WTC11 (cell line): Measurements from ENCODE around the gene ARID3C. TPM values are rescaled to one million over a fixed set of nuclear protein-coding genes. Genes with fewer than 3 reads are reported as not detected.
A peak's percentile ranks its signal among the peaks of the same experiment; 100 is the strongest.

Source experiments
- ATAC-seq: fragments of 200-7000 bp; cut with Tn5 transposase; 2 replicates; pipeline ENCODE4 v1.10.0; 2021; ENCODE audit warnings: mild to moderate bottlenecking, moderate library complexity
- CTCF ChIA-PET: fragments of 300-600 bp; sonication (Branson Sonifier 250); formaldehyde crosslinking; loops from one replicate; lab custom pipeline; 2021; ENCODE audit warnings: antibody characterized with exemption; lab: Charles Lee
- POLR2A ChIA-PET: fragments of 350-600 bp; sonication (Branson Sonifier 250); formaldehyde crosslinking; loops from one replicate; lab custom pipeline; 2021; ENCODE audit warnings: antibody characterized with exemption; lab: Charles Lee
- DNase-seq: peaks from one replicate; pipeline ENCODE4 v3.0.0; 2021; ENCODE audit warnings: low spot score
- H3K27ac Mint-ChIP-seq: 2 replicates; pipeline ENCODE4 v1.8.0; 2021; ENCODE audit warnings: mixed read lengths
- H3K27me3 Mint-ChIP-seq: 2 replicates; pipeline ENCODE4 v1.8.0; 2021; ENCODE audit warnings: low read depth, mild to moderate bottlenecking, moderate library complexity, mixed read lengths
- H3K36me3 Mint-ChIP-seq: 2 replicates; pipeline ENCODE4 v1.8.0; 2021; ENCODE audit warnings: mixed read lengths
- H3K4me1 Mint-ChIP-seq: 2 replicates; pipeline ENCODE4 v1.8.0; 2022; ENCODE audit warnings: mixed read lengths
- H3K4me3 Mint-ChIP-seq: 2 replicates; pipeline ENCODE4 v1.8.0; 2021; ENCODE audit warnings: mild to moderate bottlenecking, moderate library complexity, mixed read lengths
- H3K9me3 Mint-ChIP-seq: 2 replicates; pipeline ENCODE4 v1.8.0; 2021; ENCODE audit warnings: mixed read lengths
- ATF1 ChIP-seq: sonication (generic); formaldehyde crosslinking; IDR thresholded peaks from 2 replicates; pipeline ENCODE4 v1.8.1; 2023; ENCODE audit warnings: mild to moderate bottlenecking, moderate library complexity, missing genetic modification reagents
- FOXP1 ChIP-seq: sonication (generic); formaldehyde crosslinking; IDR thresholded peaks from 2 replicates; pipeline ENCODE4 v1.8.0; 2022; ENCODE audit warnings: missing genetic modification reagents, mild to moderate bottlenecking, moderate library complexity, borderline replicate concordance
- HMGA2 ChIP-seq: fragments of 250-450 bp; sonication (Bioruptor Pico); IDR thresholded peaks from 2 replicates; pipeline ENCODE4 v1.4.0; 2021; ENCODE audit warnings: mild to moderate bottlenecking, moderate library complexity
- JUN ChIP-seq: sonication (generic); formaldehyde crosslinking; IDR thresholded peaks from 2 replicates; pipeline ENCODE4 v1.8.0; 2023; ENCODE audit warnings: mild to moderate bottlenecking, missing genetic modification reagents
- MYBL2 ChIP-seq: sonication (generic); formaldehyde crosslinking; IDR thresholded peaks from 2 replicates; pipeline ENCODE4 v1.8.1; 2023; ENCODE audit warnings: mild to moderate bottlenecking, moderate library complexity, missing genetic modification reagents
- RELA ChIP-seq: sonication (generic); formaldehyde crosslinking; IDR thresholded peaks from 2 replicates; pipeline ENCODE4 v1.8.1; 2022; ENCODE audit warnings: missing genetic modification reagents, mild to moderate bottlenecking, borderline replicate concordance
- RORB ChIP-seq: fragments of 250-450 bp; sonication (Bioruptor Pico); IDR thresholded peaks from 2 replicates; pipeline ENCODE4 v1.9.0; 2021; ENCODE audit warnings: mild to moderate bottlenecking
- SP1 ChIP-seq: sonication (generic); formaldehyde crosslinking; conservative IDR thresholded peaks from 2 replicates; pipeline ENCODE4 v1.8.1; 2022; ENCODE audit warnings: missing genetic modification reagents
- TP53 ChIP-seq: sonication (generic); formaldehyde crosslinking; IDR thresholded peaks from 2 replicates; pipeline ENCODE4 v1.8.1; 2023; ENCODE audit warnings: mild to moderate bottlenecking, missing genetic modification reagents
- ZNF219 ChIP-seq: sonication (generic); formaldehyde crosslinking; IDR thresholded peaks from 2 replicates; pipeline ENCODE4 v1.8.0; 2023; ENCODE audit warnings: missing genetic modification reagents, mild to moderate bottlenecking, borderline replicate concordance
- total RNA-seq: library from RNA; stranded (reverse); gene quantifications from 3 replicates; pipeline ENCODE4 v1.2.3, GENCODE V29; 2021
- TF ChIP-seq, protein P1 (sequence below): fragments of 250-450 bp; sonication (Bioruptor Pico); IDR thresholded peaks from 2 replicates; pipeline ENCODE4 v1.9.0; 2021; ENCODE audit warnings: mild to moderate bottlenecking
- TF ChIP-seq, protein P2 (sequence below): sonication (generic); formaldehyde crosslinking; IDR thresholded peaks from 2 replicates; pipeline ENCODE4 v1.8.0; 2023; ENCODE audit warnings: mild to moderate bottlenecking, missing genetic modification reagents
- TF ChIP-seq, protein P3 (sequence below): fragments of 250-450 bp; sonication (Bioruptor Pico); IDR thresholded peaks from 2 replicates; pipeline ENCODE4 v1.8.0; 2021; ENCODE audit warnings: mild to moderate bottlenecking
- TF ChIP-seq, protein P4 (sequence below): sonication (generic); formaldehyde crosslinking; IDR thresholded peaks from 2 replicates; pipeline ENCODE4 v1.8.0; 2022; ENCODE audit warnings: mild to moderate bottlenecking, missing genetic modification reagents
- TF ChIP-seq, protein P5 (sequence below): sonication (generic); formaldehyde crosslinking; IDR thresholded peaks from 2 replicates; pipeline ENCODE4 v1.8.0; 2022; ENCODE audit warnings: missing genetic modification reagents
- TF ChIP-seq, protein P6 (sequence below): sonication (generic); formaldehyde crosslinking; IDR thresholded peaks from 2 replicates; pipeline ENCODE4 v1.8.0; 2022; ENCODE audit warnings: mild to moderate bottlenecking, missing genetic modification reagents
- TF ChIP-seq, protein P7 (sequence below): sonication (generic); formaldehyde crosslinking; IDR thresholded peaks from 2 replicates; pipeline ENCODE4 v1.8.1; 2022; ENCODE audit warnings: missing genetic modification reagents, borderline replicate concordance

ARID3C gene
- total RNA-seq, 1 experiment from 2014 or later: 0.15 TPM

DNA sequence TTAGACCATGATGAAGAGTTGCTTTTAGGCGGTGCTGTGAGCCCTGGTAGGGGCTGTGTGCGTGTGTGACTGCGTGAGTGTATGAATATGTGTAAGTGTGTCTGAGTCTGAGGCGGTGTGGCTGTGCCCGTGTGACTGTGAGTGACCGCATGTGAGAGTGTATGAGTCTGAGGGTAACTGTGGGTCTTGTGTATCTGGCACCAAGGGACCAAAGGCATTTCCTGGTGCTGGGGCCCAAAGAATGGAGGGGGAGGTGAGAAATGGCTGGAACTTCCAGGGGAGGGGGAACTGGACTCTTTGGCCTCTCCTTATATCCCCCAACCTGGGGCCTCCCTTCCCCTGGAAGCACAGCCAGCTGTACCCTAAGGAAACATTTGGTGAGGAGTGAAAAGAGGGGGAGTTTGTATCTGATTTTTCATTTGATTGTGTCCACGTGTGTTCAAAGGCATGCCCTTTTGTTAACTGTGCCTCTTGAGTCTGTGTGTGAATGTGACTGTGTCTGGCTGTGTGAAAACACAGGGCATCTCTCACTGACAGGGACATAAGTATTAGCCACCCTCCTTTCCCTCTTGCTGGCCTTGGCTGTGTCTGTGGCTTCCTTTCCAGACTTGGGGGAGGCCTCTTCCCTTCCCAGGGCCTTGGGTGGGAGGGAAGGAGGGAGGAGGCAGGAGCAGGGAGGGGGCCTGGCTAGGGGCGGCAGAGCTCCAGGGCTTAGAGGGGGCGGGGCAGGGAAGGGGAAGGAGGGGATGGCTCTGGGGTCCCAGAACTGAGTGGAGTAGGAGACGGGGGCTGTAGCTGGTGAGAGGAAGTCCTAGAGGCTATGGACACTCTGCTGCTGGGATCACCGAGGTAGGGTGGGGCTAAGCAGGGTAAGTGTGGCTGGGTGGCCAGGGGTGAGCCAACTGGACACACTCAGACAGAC, 24.5 kb upstream of the ARID3C start (continued):
- TF ChIP-seq, protein P1, sequence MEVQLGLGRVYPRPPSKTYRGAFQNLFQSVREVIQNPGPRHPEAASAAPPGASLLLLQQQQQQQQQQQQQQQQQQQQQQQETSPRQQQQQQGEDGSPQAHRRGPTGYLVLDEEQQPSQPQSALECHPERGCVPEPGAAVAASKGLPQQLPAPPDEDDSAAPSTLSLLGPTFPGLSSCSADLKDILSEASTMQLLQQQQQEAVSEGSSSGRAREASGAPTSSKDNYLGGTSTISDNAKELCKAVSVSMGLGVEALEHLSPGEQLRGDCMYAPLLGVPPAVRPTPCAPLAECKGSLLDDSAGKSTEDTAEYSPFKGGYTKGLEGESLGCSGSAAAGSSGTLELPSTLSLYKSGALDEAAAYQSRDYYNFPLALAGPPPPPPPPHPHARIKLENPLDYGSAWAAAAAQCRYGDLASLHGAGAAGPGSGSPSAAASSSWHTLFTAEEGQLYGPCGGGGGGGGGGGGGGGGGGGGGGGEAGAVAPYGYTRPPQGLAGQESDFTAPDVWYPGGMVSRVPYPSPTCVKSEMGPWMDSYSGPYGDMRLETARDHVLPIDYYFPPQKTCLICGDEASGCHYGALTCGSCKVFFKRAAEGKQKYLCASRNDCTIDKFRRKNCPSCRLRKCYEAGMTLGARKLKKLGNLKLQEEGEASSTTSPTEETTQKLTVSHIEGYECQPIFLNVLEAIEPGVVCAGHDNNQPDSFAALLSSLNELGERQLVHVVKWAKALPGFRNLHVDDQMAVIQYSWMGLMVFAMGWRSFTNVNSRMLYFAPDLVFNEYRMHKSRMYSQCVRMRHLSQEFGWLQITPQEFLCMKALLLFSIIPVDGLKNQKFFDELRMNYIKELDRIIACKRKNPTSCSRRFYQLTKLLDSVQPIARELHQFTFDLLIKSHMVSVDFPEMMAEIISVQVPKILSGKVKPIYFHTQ (CRISPR knock-in tag): no peak
- TF ChIP-seq, protein P2, sequence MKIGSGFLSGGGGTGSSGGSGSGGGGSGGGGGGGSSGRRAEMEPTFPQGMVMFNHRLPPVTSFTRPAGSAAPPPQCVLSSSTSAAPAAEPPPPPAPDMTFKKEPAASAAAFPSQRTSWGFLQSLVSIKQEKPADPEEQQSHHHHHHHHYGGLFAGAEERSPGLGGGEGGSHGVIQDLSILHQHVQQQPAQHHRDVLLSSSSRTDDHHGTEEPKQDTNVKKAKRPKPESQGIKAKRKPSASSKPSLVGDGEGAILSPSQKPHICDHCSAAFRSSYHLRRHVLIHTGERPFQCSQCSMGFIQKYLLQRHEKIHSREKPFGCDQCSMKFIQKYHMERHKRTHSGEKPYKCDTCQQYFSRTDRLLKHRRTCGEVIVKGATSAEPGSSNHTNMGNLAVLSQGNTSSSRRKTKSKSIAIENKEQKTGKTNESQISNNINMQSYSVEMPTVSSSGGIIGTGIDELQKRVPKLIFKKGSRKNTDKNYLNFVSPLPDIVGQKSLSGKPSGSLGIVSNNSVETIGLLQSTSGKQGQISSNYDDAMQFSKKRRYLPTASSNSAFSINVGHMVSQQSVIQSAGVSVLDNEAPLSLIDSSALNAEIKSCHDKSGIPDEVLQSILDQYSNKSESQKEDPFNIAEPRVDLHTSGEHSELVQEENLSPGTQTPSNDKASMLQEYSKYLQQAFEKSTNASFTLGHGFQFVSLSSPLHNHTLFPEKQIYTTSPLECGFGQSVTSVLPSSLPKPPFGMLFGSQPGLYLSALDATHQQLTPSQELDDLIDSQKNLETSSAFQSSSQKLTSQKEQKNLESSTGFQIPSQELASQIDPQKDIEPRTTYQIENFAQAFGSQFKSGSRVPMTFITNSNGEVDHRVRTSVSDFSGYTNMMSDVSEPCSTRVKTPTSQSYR (CRISPR knock-in tag): no peak

DNA sequence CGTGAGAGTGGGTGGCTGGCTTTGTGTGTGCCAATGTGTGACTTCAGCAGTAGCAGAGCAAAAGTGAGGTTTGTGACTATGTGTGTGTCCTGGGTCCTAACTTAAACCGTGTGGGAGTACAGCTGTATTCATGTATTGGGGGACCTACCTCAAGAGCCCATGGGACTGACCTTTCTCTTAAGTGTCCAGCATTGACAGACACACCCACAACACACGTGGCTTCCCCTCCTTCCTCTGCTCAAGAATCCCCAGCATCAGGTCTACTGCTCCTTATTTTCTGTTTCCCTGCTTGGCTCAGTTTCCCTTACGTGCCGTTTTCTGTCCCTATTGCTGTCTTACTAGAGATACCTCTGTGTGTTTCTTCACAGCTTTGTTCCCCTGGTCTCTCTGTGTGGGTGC, 23.7 kb upstream of the ARID3C start:
- H3K4me3 Mint-ChIP-seq: peak overlapping the region; percentile 81
- H3K27me3 Mint-ChIP-seq: no peaks in the 10 kb centered on the region; the same call in 1 of the 2 replicates
- peaks cover 32% of the 10 kb centered on the region for H3K4me1 Mint-ChIP-seq
- no peak for TF ChIP-seq HMGA2 (CRISPR knock-in tag)
- no peak for TF ChIP-seq SP1 (CRISPR knock-in tag)
- no peak for TF ChIP-seq TP53 (CRISPR knock-in tag)
- TF ChIP-seq FOXP1 (CRISPR knock-in tag): no peak
- TF ChIP-seq RELA (CRISPR knock-in tag): no peak
- TF ChIP-seq, protein P3, sequence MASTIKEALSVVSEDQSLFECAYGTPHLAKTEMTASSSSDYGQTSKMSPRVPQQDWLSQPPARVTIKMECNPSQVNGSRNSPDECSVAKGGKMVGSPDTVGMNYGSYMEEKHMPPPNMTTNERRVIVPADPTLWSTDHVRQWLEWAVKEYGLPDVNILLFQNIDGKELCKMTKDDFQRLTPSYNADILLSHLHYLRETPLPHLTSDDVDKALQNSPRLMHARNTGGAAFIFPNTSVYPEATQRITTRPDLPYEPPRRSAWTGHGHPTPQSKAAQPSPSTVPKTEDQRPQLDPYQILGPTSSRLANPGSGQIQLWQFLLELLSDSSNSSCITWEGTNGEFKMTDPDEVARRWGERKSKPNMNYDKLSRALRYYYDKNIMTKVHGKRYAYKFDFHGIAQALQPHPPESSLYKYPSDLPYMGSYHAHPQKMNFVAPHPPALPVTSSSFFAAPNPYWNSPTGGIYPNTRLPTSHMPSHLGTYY (CRISPR knock-in tag): no peak
- TF ChIP-seq RORB (CRISPR knock-in tag): no peak
- TF ChIP-seq, protein P4, sequence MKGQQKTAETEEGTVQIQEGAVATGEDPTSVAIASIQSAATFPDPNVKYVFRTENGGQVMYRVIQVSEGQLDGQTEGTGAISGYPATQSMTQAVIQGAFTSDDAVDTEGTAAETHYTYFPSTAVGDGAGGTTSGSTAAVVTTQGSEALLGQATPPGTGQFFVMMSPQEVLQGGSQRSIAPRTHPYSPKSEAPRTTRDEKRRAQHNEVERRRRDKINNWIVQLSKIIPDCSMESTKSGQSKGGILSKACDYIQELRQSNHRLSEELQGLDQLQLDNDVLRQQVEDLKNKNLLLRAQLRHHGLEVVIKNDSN (CRISPR knock-in tag): no peak
- TF ChIP-seq, protein P5, sequence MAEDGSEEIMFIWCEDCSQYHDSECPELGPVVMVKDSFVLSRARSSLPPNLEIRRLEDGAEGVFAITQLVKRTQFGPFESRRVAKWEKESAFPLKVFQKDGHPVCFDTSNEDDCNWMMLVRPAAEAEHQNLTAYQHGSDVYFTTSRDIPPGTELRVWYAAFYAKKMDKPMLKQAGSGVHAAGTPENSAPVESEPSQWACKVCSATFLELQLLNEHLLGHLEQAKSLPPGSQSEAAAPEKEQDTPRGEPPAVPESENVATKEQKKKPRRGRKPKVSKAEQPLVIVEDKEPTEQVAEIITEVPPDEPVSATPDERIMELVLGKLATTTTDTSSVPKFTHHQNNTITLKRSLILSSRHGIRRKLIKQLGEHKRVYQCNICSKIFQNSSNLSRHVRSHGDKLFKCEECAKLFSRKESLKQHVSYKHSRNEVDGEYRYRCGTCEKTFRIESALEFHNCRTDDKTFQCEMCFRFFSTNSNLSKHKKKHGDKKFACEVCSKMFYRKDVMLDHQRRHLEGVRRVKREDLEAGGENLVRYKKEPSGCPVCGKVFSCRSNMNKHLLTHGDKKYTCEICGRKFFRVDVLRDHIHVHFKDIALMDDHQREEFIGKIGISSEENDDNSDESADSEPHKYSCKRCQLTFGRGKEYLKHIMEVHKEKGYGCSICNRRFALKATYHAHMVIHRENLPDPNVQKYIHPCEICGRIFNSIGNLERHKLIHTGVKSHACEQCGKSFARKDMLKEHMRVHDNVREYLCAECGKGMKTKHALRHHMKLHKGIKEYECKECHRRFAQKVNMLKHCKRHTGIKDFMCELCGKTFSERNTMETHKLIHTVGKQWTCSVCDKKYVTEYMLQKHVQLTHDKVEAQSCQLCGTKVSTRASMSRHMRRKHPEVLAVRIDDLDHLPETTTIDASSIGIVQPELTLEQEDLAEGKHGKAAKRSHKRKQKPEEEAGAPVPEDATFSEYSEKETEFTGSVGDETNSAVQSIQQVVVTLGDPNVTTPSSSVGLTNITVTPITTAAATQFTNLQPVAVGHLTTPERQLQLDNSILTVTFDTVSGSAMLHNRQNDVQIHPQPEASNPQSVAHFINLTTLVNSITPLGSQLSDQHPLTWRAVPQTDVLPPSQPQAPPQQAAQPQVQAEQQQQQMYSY (CRISPR knock-in tag): no peak
- TF ChIP-seq, protein P6, sequence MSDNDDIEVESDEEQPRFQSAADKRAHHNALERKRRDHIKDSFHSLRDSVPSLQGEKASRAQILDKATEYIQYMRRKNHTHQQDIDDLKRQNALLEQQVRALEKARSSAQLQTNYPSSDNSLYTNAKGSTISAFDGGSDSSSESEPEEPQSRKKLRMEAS (CRISPR knock-in tag): no peak
- TF ChIP-seq, protein P7, sequence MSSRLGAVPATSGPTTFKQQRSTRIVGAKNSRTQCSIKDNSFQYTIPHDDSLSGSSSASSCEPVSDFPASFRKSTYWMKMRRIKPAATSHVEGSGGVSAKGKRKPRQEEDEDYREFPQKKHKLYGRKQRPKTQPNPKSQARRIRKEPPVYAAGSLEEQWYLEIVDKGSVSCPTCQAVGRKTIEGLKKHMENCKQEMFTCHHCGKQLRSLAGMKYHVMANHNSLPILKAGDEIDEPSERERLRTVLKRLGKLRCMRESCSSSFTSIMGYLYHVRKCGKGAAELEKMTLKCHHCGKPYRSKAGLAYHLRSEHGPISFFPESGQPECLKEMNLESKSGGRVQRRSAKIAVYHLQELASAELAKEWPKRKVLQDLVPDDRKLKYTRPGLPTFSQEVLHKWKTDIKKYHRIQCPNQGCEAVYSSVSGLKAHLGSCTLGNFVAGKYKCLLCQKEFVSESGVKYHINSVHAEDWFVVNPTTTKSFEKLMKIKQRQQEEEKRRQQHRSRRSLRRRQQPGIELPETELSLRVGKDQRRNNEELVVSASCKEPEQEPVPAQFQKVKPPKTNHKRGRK: no peak
- TF ChIP-seq JUN: no peak
- TF ChIP-seq, protein P2 (CRISPR knock-in tag): no peak
- no peak for TF ChIP-seq MYBL2
- TF ChIP-seq ZNF219: no peak
- TF ChIP-seq ATF1 (CRISPR knock-in tag): no peak
- no peak for ATAC-seq
- H3K36me3 Mint-ChIP-seq: peaks cover 18% of the 10 kb centered on the region
- ChIA-PET CTCF (interaction anchor here (1.4 to 4.2 kb wide), 2 partner anchors 12 to 39 kb away, joined by 4 to 31 read pairs; no protein-coding TSS in a partner anchor), POLR2A (interaction anchor here (1.3 kb wide), 1 partner anchor 50 kb away, joined by 3 read pairs; no protein-coding TSS in a partner anchor)
- H3K9me3 Mint-ChIP-seq: no peaks in the 10 kb centered on the region
- H3K27ac Mint-ChIP-seq: peak overlapping the region; percentile 47; the same call in 1 of the 2 replicates
- no peak for DNase-seq
